GM19467 (cell line): ENCODE measurements around the gene CENPH.
"Not testable (repeated sequence)": the region's sequence is repeated elsewhere in the genome, so short reads cannot be mapped to it uniquely, and the experiment has no call there.

Source experiments
- ATAC-seq: cut with Tn5 transposase; IDR thresholded peaks from one replicate; pipeline ENCODE4 v1.9.1; 2021; ENCODE audit warnings: mild to moderate bottlenecking, moderate library complexity; ENCODE audit not compliant: unreplicated experiment

The CENPH gene

GRCh38 chr5:69245031-69245430 lies 55.6 kb downstream of the CENPH start:
- no peak for ATAC-seq

GRCh38 chr5:69248019-69248418 lies 58.6 kb downstream of the CENPH start:
- ATAC-seq = no peak

- no peak for ATAC-seq
These were observed 61.2 kb downstream of the CENPH start for GRCh38 chr5:69250593-69250992.

GRCh38 chr5:69252437-69252836 lies 63.1 kb downstream of the CENPH start:
- ATAC-seq = no peak

GRCh38 chr5:69255940-69256339 lies 66.6 kb downstream of the CENPH start:
- ATAC-seq = not testable (repeated sequence)

- no peak for ATAC-seq
These were observed 68.2 kb downstream of the CENPH start for GRCh38 chr5:69257577-69257976.
